ENCODE data around the gene MGMT.

MGMT gene

GRCh38 chr10:129615921-129616525 is 149.0 kb downstream of the MGMT start:
- Histone ChIP-seq H3K4me3 (ENCODE audit: low read depth, low read length) (no peak overlapping the region), H3K27ac (no peak overlapping the region), H3K9me3 (ENCODE audit: severe bottlenecking) (no peaks in the 10 kb centered on the region), H3K36me3 (no peaks in the 10 kb centered on the region), H3K27me3 (ENCODE audit: insufficient read depth, low read depth, severe bottlenecking) (no peaks in the 10 kb centered on the region)
- no peak for DNase-seq
- no peak for TF ChIP-seq CTCF (IDR thresholded peaks at IDR 0.05; ENCODE audit: low read depth, low read length)

- H3K27me3 ChIP-seq (ENCODE audit: insufficient read depth, low read depth, severe bottlenecking), result no peaks in the 10 kb centered on the region
- H3K27ac ChIP-seq, result no peak overlapping the region
- H3K4me3 ChIP-seq (ENCODE audit: low read depth, low read length), result no peak overlapping the region
- DNase-seq, result no peak
- H3K36me3 ChIP-seq, result no peaks in the 10 kb centered on the region
- TF ChIP-seq CTCF (IDR thresholded peaks at IDR 0.05; ENCODE audit: low read depth, low read length), result no peak
- H3K9me3 ChIP-seq (ENCODE audit: severe bottlenecking), result no peaks in the 10 kb centered on the region
Measured at GRCh38 chr10:129617768-129618167, 150.7 kb downstream of the MGMT start.

- Histone ChIP-seq H3K4me3 (ENCODE audit: low read depth, low read length) (no peak overlapping the region), H3K36me3 (no peaks in the 10 kb centered on the region), H3K27me3 (ENCODE audit: insufficient read depth, low read depth, severe bottlenecking) (no peaks in the 10 kb centered on the region), H3K27ac (no peak overlapping the region), H3K9me3 (ENCODE audit: severe bottlenecking) (no peaks in the 10 kb centered on the region)
- no peak for TF ChIP-seq CTCF (IDR thresholded peaks at IDR 0.05; ENCODE audit: low read depth, low read length)
- no peak for DNase-seq
Measured at GRCh38 chr10:129621062-129621461, 154.0 kb downstream of the MGMT start.

GRCh38 chr10:129621693-129622092 is 154.7 kb downstream of the MGMT start:
- no peak overlapping the region for H3K4me3 ChIP-seq (ENCODE audit: low read depth, low read length)
- H3K27ac ChIP-seq, result no peak overlapping the region
- H3K27me3 ChIP-seq (ENCODE audit: insufficient read depth, low read depth, severe bottlenecking), result no peaks in the 10 kb centered on the region
- TF ChIP-seq CTCF (IDR thresholded peaks at IDR 0.05; ENCODE audit: low read depth, low read length), result no peak
- H3K9me3 ChIP-seq (ENCODE audit: severe bottlenecking), result no peaks in the 10 kb centered on the region
- DNase-seq, result no peak
- H3K36me3 ChIP-seq, result no peaks in the 10 kb centered on the region

GRCh38 chr10:129622291-129622690 is 155.2 kb downstream of the MGMT start:
- H3K27ac ChIP-seq, result no peak overlapping the region
- TF ChIP-seq CTCF (IDR thresholded peaks at IDR 0.05; ENCODE audit: low read depth, low read length), result no peak
- no peaks in the 10 kb centered on the region for H3K9me3 ChIP-seq (ENCODE audit: severe bottlenecking)
- no peaks in the 10 kb centered on the region for H3K36me3 ChIP-seq
- no peaks in the 10 kb centered on the region for H3K27me3 ChIP-seq (ENCODE audit: insufficient read depth, low read depth, severe bottlenecking)
- DNase-seq, result no peak
- no peak overlapping the region for H3K4me3 ChIP-seq (ENCODE audit: low read depth, low read length)

GRCh38 chr10:129622736-129623135 is 155.7 kb downstream of the MGMT start:
- TF ChIP-seq CTCF (IDR thresholded peaks at IDR 0.05; ENCODE audit: low read depth, low read length), result no peak
- H3K9me3 ChIP-seq (ENCODE audit: severe bottlenecking), result no peaks in the 10 kb centered on the region
- H3K36me3 ChIP-seq, result no peaks in the 10 kb centered on the region
- no peak overlapping the region for H3K27ac ChIP-seq
- no peak overlapping the region for H3K4me3 ChIP-seq (ENCODE audit: low read depth, low read length)
- no peaks in the 10 kb centered on the region for H3K27me3 ChIP-seq (ENCODE audit: insufficient read depth, low read depth, severe bottlenecking)
- no peak for DNase-seq
